ENCODE data around the gene PAQR4. TPM values are rescaled to one million over a fixed set of nuclear protein-coding genes. Genes with fewer than 3 reads are reported as not detected.

Gene PAQR4
- total and polyA plus RNA-seq, 2 of the 13 experiments (the other 11 are each of a cell fraction or from before 2014, with no cell fraction given): 15.9 to 24.8 TPM

- TF ChIP-seq ZNF580 (CRISPR knock-in tag; IDR thresholded peaks at IDR 0.05; ENCODE audit: borderline replicate concordance, low read depth) (no peak; the same call in 1 of the 2 replicates), NAIF1 (CRISPR knock-in tag; IDR thresholded peaks at IDR 0.05; ENCODE audit: borderline replicate concordance) (peak; percentile 46; the same call in 1 of the 2 replicates), ELF4 (CRISPR knock-in tag; IDR thresholded peaks at IDR 0.05; ENCODE audit: borderline replicate concordance) (0 out of 2 replicates have a peak, but pooled peaks have one; percentile 63), ZNF142 (CRISPR knock-in tag; IDR thresholded peaks at IDR 0.05) (peak; percentile 72; the same call in 1 of the 2 replicates), SAP130 (CRISPR knock-in tag; IDR thresholded peaks at IDR 0.05; ENCODE audit: low read depth) (peak; percentile 89), HIC2 (CRISPR knock-in tag; IDR thresholded peaks at IDR 0.05; ENCODE audit: low read depth) (peak; percentile 99), XBP1 (CRISPR knock-in tag; IDR thresholded peaks at IDR 0.05) (no peak), ZBTB1 (CRISPR knock-in tag; IDR thresholded peaks at IDR 0.05; ENCODE audit: borderline replicate concordance) (no peak), KDM2A (CRISPR knock-in tag; IDR thresholded peaks at IDR 0.05; ENCODE audit: borderline replicate concordance, low read depth) (peak; percentile 80; the same call in 1 of the 2 replicates), MEIS1 (CRISPR knock-in tag; IDR thresholded peaks at IDR 0.05; ENCODE audit: borderline replicate concordance) (0 out of 2 replicates have a peak, but pooled peaks have one; percentile 19), ZNF337 (CRISPR knock-in tag; IDR thresholded peaks at IDR 0.05; ENCODE audit: borderline replicate concordance, low read depth) (0 out of 2 replicates have a peak, but pooled peaks have one; percentile 5), AGO2 (optimal IDR thresholded peaks at IDR 0.05; ENCODE audit: low read depth, low read length) (peak; percentile 75), ATF7-NPFF (CRISPR knock-in tag; IDR thresholded peaks at IDR 0.05; ENCODE audit: low read depth) (peak; percentile 14; the same call in 1 of the 2 replicates), PHF20 (CRISPR knock-in tag; IDR thresholded peaks at IDR 0.05) (peak; percentile 22; the same call in 1 of the 2 replicates), FOSL1 (CRISPR knock-in tag; IDR thresholded peaks at IDR 0.05; ENCODE audit: borderline replicate concordance) (peak; percentile 94), HOXA5 (CRISPR knock-in tag; IDR thresholded peaks at IDR 0.05) (peak; percentile 75; the same call in 1 of the 2 replicates), ZNF670 (CRISPR knock-in tag; IDR thresholded peaks at IDR 0.05; ENCODE audit: borderline replicate concordance) (peak; percentile 54; the same call in 1 of the 2 replicates), MYC (CRISPR knock-in tag; IDR thresholded peaks at IDR 0.05; ENCODE audit: borderline replicate concordance) (peak; percentile 76; the same call in 1 of the 2 replicates), BHLHE40 (IDR thresholded peaks at IDR 0.05; ENCODE audit: low read length) (peak; percentile 49; the same call in 1 of the 2 replicates)
Measured at GRCh38 chr16:3020604-3021448, 51.7 kb downstream of the PAQR4 start (continued).
